SK-MEL-5 (cell line): ENCODE measurements around the gene MED13L. TPM values are rescaled to one million over a fixed set of nuclear protein-coding genes. Genes with fewer than 3 reads are reported as not detected.

ENCODE experiments used
- DNase-seq: peaks from one replicate; pipeline ENCODE4 v3.0.0-alpha.2; 2016; ENCODE audit warnings: low read depth, low spot score
- in situ Hi-C: cut with HindIII; loops from 2 replicates; pipeline ENCODE4 v1.10.0; 2016; ENCODE audit warnings: low sequenced_read_pairs, high pct_unique_total_duplicates, low pct_unique_long_range_greater_than_20kb
- total RNA-seq: library from RNA; depleted of rRNA; stranded (reverse); fragments of >200 nt; shearing (Covaris generic); gene quantifications from 2 replicates; pipeline ENCODE4 v1.2.3, GENCODE V29; 2014

MED13L gene
- total RNA-seq, 1 experiment from 2014 or later = 41.3 TPM

- in situ Hi-C loops = no loop called here
- DNase-seq = no peak
Observed at GRCh38 chr12:116207274-116207673, 70.2 kb downstream of the MED13L start.

- DNase-seq = no peak
- in situ Hi-C loops = no loop called here
Observed at GRCh38 chr12:116206828-116207227, 70.7 kb downstream of the MED13L start.

- in situ Hi-C loops = no loop called here
- DNase-seq = no peak
Observed at GRCh38 chr12:116204785-116205184, 72.7 kb downstream of the MED13L start.

- in situ Hi-C loops = no loop called here
- DNase-seq = no peak
Observed at GRCh38 chr12:116204169-116204568, 73.3 kb downstream of the MED13L start.

GRCh38 chr12:116202940-116203339 is 74.6 kb downstream of the MED13L start:
- in situ Hi-C loops = no loop called here
- DNase-seq = no peak

GRCh38 chr12:116202433-116202832 is 75.1 kb downstream of the MED13L start:
- in situ Hi-C loops = no loop called here
- DNase-seq = no peak

- peak; percentile 23 for DNase-seq
- in situ Hi-C loops = no loop called here
Observed at GRCh38 chr12:116201908-116202307, 75.6 kb downstream of the MED13L start.

- in situ Hi-C loops = no loop called here
Observed at GRCh38 chr12:116201359-116201758, 76.1 kb downstream of the MED13L start.

GRCh38 chr12:116200812-116201211 is 76.7 kb downstream of the MED13L start:
- in situ Hi-C loops = no loop called here
- no peak for DNase-seq

More at GRCh38 chr12:116201359-116201758, 76.1 kb downstream of the MED13L start:
- DNase-seq = no peak

- no peak for DNase-seq
- in situ Hi-C loops = no loop called here
Observed at GRCh38 chr12:116199160-116199706, 78.3 kb downstream of the MED13L start.

GRCh38 chr12:116196752-116197718 is 80.5 kb downstream of the MED13L start:
- in situ Hi-C loops = no loop called here
- DNase-seq = no peak

GRCh38 chr12:116196226-116196625 is 81.3 kb downstream of the MED13L start:
- in situ Hi-C loops = no loop called here
- no peak for DNase-seq

GRCh38 chr12:116194935-116195431 is 82.5 kb downstream of the MED13L start:
- in situ Hi-C loops = no loop called here
- DNase-seq = no peak

GRCh38 chr12:116189692-116190091 is 87.8 kb downstream of the MED13L start:
- no peak for DNase-seq
- in situ Hi-C loops = no loop called here

GRCh38 chr12:116188581-116188980 is 88.9 kb downstream of the MED13L start:
- in situ Hi-C loops = no loop called here
- DNase-seq = no peak

GRCh38 chr12:116187151-116187511 is 90.4 kb downstream of the MED13L start:
- no peak for DNase-seq
- in situ Hi-C loops = no loop called here

- in situ Hi-C loops = no loop called here
- no peak for DNase-seq
Observed at GRCh38 chr12:116186482-116187150, 90.9 kb downstream of the MED13L start.

- in situ Hi-C loops = no loop called here
- DNase-seq = no peak
Observed at GRCh38 chr12:116184763-116185162, 92.7 kb downstream of the MED13L start.
